HepG2 (cell line): Measurements from ENCODE around the gene SEMA6B.

Source experiments
- BCL6 ChIP-seq: IDR thresholded peaks from 2 replicates; pipeline ENCODE4 v1.6.1; 2016; ENCODE audit warnings: missing genetic modification reagents, missing compliant biosample characterization
- CTCF ChIP-seq: sonication (generic); formaldehyde crosslinking; IDR thresholded peaks from 2 replicates; pipeline ENCODE4 v1.5.0; 2020; ENCODE audit warnings: mild to moderate bottlenecking, missing genetic modification reagents, moderate library complexity
- EP300 ChIP-seq, 3 experiments: sonication (generic) in 1 of 3; formaldehyde crosslinking in 1 of 3; IDR thresholded peaks; 2 replicates each; pipeline versions ENCODE4 v1.5.1 to v1.6.1; 2011 to 2020; ENCODE audit warnings: low read depth in 2 of 3, low read length in 2 of 3, borderline replicate concordance in 1 of 3, improper control_type of control experiment in 1 of 3, mild to moderate bottlenecking in 1 of 3, missing genetic modification reagents in 1 of 3, moderate library complexity in 1 of 3
- MAZ ChIP-seq, 2 experiments: sonication (generic) in 1 of 2; formaldehyde crosslinking in 1 of 2; IDR thresholded peaks; 2 replicates each; pipeline versions ENCODE4 v1.5.0 to v1.6.1; 2012 to 2020; ENCODE audit warnings: low read depth in 2 of 2, mild to moderate bottlenecking in 2 of 2, borderline replicate concordance in 1 of 2, improper control_type of control experiment in 1 of 2, low read length in 1 of 2, missing genetic modification reagents in 1 of 2, moderate library complexity in 1 of 2
- POLR2A ChIP-seq, 2 experiments: IDR thresholded peaks; 2 replicates each; pipeline ENCODE4 v1.6.1; 2011; ENCODE audit warnings: low read depth in 2 of 2, low read length in 2 of 2, mild to moderate bottlenecking in 1 of 2, moderate library complexity in 1 of 2; ENCODE audit not compliant: insufficient read depth in 1 of 2
- STAT6 ChIP-seq: sonication (generic); formaldehyde crosslinking; IDR thresholded peaks from 2 replicates; pipeline ENCODE4 v1.4.0; 2020; ENCODE audit warnings: missing genetic modification reagents, mild to moderate bottlenecking, borderline replicate concordance
- TEAD3 ChIP-seq: optimal IDR thresholded peaks from 2 replicates; pipeline ENCODE3; 2016; ENCODE audit warnings: borderline replicate concordance
- ZNF160 ChIP-seq: sonication (generic); formaldehyde crosslinking; IDR thresholded peaks from 2 replicates; pipeline ENCODE4 v1.8.0; 2022; ENCODE audit warnings: mild to moderate bottlenecking, inconsistent platforms, missing genetic modification reagents
- ZNF543 ChIP-seq: sonication (generic); formaldehyde crosslinking; IDR thresholded peaks from 2 replicates; pipeline ENCODE4 v1.4.0; 2020; ENCODE audit warnings: mild to moderate bottlenecking, missing genetic modification reagents
- TF ChIP-seq, protein P1 (sequence below): sonication (generic); formaldehyde crosslinking; IDR thresholded peaks from 2 replicates; pipeline ENCODE4 v1.4.0; 2020; ENCODE audit warnings: missing genetic modification reagents, borderline replicate concordance

DNA sequence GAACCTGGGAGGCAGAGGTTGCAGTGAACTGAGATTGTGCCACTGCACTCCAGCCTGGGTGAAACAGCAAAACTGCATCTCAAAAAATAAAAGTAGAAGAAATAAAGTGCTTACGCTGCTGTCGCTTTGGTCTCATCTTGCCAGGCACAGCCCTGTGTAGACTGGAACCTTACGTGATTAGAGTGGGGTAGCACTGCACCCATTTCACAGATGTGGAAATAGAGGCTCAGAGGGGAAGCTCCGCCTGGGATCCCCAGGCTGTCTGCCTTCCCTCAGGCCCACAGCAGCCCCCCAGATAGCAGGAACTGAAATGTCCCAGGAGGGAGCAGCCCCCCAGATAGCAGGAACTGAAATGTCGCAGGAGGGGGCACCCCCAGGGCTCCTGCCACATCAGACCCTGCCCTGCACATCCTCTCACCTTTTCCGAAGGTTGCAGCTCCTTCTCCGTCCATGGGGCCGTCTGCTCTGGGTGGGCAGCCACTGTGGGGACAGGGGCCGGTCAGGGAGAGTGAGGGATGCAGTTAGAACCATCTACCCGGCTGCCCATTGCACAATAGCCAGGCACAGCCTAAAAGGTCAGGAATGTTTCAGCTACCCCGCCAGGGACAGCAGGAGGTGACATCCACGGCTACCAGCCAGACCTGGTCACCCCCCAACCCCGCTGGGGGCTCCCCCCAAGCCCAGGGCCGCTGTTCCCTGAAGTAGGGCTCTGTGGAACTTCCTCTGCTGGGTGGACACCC lies 43.1 kb downstream of the SEMA6B start:
- TF ChIP-seq STAT6 (CRISPR knock-in tag) (no peak), ZNF160 (CRISPR knock-in tag) (no peak), MAZ (IDR thresholded peaks at IDR 0.05; ENCODE audit: borderline replicate concordance, low read depth, low read length) (no peak), MAZ (CRISPR knock-in tag; IDR thresholded peaks at IDR 0.05; ENCODE audit: low read depth) (no peak), CTCF (CRISPR knock-in tag) (no peak), EP300 (IDR thresholded peaks at IDR 0.05; ENCODE audit: low read depth in 2 of 2, low read length in 2 of 2) (no peak), EP300 (CRISPR knock-in tag; IDR thresholded peaks at IDR 0.05; ENCODE audit: borderline replicate concordance) (no peak), POLR2A (IDR thresholded peaks at IDR 0.05; ENCODE audit: insufficient read depth in 1 of 2, low read depth in 2 of 2, low read length in 2 of 2) (no peak), ZNF543 (no peak), BCL6 (CRISPR knock-in tag) (no peak), TEAD3 (no peak)
- TF ChIP-seq, protein P1, sequence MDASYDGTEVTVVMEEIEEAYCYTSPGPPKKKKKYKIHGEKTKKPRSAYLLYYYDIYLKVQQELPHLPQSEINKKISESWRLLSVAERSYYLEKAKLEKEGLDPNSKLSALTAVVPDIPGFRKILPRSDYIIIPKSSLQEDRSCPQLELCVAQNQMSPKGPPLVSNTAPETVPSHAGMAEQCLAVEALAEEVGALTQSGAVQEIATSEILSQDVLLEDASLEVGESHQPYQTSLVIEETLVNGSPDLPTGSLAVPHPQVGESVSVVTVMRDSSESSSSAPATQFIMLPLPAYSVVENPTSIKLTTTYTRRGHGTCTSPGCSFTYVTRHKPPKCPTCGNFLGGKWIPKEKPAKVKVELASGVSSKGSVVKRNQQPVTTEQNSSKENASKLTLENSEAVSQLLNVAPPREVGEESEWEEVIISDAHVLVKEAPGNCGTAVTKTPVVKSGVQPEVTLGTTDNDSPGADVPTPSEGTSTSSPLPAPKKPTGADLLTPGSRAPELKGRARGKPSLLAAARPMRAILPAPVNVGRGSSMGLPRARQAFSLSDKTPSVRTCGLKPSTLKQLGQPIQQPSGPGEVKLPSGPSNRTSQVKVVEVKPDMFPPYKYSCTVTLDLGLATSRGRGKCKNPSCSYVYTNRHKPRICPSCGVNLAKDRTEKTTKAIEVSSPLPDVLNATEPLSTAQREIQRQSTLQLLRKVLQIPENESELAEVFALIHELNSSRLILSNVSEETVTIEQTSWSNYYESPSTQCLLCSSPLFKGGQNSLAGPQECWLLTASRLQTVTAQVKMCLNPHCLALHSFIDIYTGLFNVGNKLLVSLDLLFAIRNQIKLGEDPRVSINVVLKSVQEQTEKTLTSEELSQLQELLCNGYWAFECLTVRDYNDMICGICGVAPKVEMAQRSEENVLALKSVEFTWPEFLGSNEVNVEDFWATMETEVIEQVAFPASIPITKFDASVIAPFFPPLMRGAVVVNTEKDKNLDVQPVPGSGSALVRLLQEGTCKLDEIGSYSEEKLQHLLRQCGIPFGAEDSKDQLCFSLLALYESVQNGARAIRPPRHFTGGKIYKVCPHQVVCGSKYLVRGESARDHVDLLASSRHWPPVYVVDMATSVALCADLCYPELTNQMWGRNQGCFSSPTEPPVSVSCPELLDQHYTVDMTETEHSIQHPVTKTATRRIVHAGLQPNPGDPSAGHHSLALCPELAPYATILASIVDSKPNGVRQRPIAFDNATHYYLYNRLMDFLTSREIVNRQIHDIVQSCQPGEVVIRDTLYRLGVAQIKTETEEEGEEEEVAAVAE (CRISPR knock-in tag), result no peak
